ENCODE data around the gene SYS1. TPM values are rescaled to one million over a fixed set of nuclear protein-coding genes. Genes with fewer than 3 reads are reported as not detected.
"Not testable (repeated sequence)": the region's sequence is repeated elsewhere in the genome, so short reads cannot be mapped to it uniquely, and the experiment has no call there.

Gene SYS1
- total and polyA plus RNA-seq, 2 experiments from 2014 or later: 7.9 to 21.5 TPM

GRCh38 chr20:45350217-45350616 lies 12.7 kb upstream of the SYS1 start (continued):
- TF ChIP-seq, protein P1, sequence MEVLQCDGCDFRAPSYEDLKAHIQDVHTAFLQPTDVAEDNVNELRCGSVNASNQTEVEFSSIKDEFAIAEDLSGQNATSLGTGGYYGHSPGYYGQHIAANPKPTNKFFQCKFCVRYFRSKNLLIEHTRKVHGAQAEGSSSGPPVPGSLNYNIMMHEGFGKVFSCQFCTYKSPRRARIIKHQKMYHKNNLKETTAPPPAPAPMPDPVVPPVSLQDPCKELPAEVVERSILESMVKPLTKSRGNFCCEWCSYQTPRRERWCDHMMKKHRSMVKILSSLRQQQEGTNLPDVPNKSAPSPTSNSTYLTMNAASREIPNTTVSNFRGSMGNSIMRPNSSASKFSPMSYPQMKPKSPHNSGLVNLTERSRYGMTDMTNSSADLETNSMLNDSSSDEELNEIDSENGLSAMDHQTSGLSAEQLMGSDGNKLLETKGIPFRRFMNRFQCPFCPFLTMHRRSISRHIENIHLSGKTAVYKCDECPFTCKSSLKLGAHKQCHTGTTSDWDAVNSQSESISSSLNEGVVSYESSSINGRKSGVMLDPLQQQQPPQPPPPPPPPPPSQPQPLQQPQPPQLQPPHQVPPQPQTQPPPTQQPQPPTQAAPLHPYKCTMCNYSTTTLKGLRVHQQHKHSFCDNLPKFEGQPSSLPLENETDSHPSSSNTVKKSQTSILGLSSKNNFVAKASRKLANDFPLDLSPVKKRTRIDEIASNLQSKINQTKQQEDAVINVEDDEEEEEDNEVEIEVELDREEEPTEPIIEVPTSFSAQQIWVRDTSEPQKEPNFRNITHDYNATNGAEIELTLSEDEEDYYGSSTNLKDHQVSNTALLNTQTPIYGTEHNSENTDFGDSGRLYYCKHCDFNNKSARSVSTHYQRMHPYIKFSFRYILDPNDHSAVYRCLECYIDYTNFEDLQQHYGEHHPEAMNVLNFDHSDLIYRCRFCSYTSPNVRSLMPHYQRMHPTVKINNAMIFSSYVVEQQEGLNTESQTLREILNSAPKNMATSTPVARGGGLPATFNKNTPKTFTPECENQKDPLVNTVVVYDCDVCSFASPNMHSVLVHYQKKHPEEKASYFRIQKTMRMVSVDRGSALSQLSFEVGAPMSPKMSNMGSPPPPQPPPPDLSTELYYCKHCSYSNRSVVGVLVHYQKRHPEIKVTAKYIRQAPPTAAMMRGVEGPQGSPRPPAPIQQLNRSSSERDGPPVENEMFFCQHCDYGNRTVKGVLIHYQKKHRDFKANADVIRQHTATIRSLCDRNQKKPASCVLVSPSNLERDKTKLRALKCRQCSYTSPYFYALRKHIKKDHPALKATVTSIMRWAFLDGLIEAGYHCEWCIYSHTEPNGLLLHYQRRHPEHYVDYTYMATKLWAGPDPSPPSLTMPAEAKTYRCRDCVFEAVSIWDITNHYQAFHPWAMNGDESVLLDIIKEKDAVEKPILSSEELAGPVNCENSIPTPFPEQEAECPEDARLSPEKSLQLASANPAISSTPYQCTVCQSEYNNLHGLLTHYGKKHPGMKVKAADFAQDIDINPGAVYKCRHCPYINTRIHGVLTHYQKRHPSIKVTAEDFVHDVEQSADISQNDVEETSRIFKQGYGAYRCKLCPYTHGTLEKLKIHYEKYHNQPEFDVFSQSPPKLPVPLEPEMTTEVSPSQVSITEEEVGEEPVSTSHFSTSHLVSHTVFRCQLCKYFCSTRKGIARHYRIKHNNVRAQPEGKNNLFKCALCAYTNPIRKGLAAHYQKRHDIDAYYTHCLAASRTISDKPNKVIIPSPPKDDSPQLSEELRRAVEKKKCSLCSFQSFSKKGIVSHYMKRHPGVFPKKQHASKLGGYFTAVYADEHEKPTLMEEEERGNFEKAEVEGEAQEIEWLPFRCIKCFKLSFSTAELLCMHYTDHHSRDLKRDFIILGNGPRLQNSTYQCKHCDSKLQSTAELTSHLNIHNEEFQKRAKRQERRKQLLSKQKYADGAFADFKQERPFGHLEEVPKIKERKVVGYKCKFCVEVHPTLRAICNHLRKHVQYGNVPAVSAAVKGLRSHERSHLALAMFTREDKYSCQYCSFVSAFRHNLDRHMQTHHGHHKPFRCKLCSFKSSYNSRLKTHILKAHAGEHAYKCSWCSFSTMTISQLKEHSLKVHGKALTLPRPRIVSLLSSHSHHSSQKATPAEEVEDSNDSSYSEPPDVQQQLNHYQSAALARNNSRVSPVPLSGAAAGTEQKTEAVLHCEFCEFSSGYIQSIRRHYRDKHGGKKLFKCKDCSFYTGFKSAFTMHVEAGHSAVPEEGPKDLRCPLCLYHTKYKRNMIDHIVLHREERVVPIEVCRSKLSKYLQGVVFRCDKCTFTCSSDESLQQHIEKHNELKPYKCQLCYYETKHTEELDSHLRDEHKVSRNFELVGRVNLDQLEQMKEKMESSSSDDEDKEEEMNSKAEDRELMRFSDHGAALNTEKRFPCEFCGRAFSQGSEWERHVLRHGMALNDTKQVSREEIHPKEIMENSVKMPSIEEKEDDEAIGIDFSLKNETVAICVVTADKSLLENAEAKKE (CRISPR knock-in tag; IDR thresholded peaks at IDR 0.05): no peak
- TF ChIP-seq ZNF114 (CRISPR knock-in tag; IDR thresholded peaks at IDR 0.05): no peak
- TF ChIP-seq, protein P2, sequence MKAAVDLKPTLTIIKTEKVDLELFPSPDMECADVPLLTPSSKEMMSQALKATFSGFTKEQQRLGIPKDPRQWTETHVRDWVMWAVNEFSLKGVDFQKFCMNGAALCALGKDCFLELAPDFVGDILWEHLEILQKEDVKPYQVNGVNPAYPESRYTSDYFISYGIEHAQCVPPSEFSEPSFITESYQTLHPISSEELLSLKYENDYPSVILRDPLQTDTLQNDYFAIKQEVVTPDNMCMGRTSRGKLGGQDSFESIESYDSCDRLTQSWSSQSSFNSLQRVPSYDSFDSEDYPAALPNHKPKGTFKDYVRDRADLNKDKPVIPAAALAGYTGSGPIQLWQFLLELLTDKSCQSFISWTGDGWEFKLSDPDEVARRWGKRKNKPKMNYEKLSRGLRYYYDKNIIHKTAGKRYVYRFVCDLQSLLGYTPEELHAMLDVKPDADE (IDR thresholded peaks at IDR 0.05): no peak
- TF ChIP-seq CREB1 (CRISPR knock-in tag; IDR thresholded peaks at IDR 0.05; ENCODE audit: low read depth): no peak
- no peak for TF ChIP-seq EZH2 (IDR thresholded peaks at IDR 0.05; ENCODE audit: low read depth, unreplicated experiment)
- TF ChIP-seq STAT1 (IDR thresholded peaks at IDR 0.05; ENCODE audit: unreplicated experiment): no peak
- no peak for TF ChIP-seq NANOG (IDR thresholded peaks at IDR 0.05; ENCODE audit: borderline replicate concordance)
- no peak for TF ChIP-seq JUNB (IDR thresholded peaks at IDR 0.05; ENCODE audit: unreplicated experiment)

- H3K27me3 Mint-ChIP-seq (ENCODE audit: insufficient read depth, low read depth, poor library complexity); H3K27ac Mint-ChIP-seq; H3K4me3 Mint-ChIP-seq; H3K36me3 ChIP-seq (ENCODE audit: insufficient read depth); H3K4me3 ChIP-seq; H3K27ac ChIP-seq (ENCODE audit: low read depth); DNase-seq (ENCODE audit: low spot score); H3K36me3 Mint-ChIP-seq (ENCODE audit: low read depth); H3K27me3 ChIP-seq (ENCODE audit: insufficient read depth); H2AFZ ChIP-seq; H3K4me2 ChIP-seq; H4K20me1 ChIP-seq (replicated peaks; ENCODE audit: insufficient read depth); H3F3A ChIP-seq (replicated peaks; ENCODE audit: low read depth); H3K9me2 ChIP-seq (ENCODE audit: insufficient read depth); H3K9me3 Mint-ChIP-seq; ATAC-seq: not testable (repeated sequence)
- H3K4me1 ChIP-seq (ENCODE audit: insufficient read depth): peaks cover 18% of the 10 kb centered on the region
- peaks cover 31% of the 10 kb centered on the region for H3K4me1 Mint-ChIP-seq
- H3K79me2 ChIP-seq (replicated peaks; ENCODE audit: insufficient read depth): peaks cover 21% of the 10 kb centered on the region
These were observed 12.2 kb upstream of the SYS1 start for GRCh38 chr20:45350795-45351194.
